ENCODE measurements around the gene STXBP4.

The STXBP4 gene

DNA sequence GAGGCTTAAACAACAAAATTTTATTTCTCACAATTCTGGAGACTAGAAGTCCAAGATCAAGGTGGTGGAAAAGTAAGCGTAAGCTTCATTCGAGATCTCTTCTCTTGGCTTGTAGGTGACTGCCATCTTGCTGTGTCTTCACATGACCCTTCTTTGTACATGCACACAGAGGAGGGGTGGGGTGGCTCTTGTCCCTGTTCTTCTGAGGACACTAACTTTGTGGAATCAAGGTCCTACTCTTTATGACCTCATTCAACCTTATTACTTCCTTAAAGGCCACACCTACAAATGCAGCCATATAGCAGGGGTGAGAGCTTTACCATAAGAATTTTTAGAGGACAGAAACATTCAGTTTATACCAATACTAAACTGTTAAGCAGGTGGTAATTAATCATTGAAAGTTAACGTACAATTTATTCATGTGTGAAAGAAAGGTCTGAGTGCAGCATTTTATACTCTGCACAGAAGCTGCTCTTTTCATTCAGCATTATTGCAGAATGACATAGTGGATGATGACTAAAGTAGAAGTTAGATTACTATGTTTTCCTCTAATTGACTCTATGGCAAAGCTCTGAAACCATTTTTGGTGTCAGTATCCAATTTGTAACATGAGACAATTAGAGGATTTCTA is 156.3 kb downstream of the STXBP4 start:
- no peak for DNase-seq

DNA sequence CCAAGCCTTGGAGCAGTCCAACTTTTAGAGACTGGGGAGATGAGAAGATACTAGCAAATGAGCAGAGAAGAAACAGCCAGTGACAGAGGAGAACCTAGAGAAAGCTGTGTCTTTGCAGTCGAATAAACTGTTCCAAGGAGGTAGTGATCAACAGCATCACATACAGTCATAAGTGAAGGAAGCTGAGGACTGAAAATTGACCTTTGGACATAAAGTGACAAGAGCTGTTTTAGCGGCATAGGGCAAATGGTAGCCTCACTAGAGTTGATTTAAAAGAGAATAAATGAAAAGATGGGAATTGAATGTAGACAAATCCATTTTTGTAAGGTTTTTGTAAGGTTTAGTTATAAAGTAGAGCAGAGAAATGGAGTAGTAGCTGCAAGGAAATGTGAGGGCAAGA is 165.0 kb downstream of the STXBP4 start:
- no peak for DNase-seq

DNA sequence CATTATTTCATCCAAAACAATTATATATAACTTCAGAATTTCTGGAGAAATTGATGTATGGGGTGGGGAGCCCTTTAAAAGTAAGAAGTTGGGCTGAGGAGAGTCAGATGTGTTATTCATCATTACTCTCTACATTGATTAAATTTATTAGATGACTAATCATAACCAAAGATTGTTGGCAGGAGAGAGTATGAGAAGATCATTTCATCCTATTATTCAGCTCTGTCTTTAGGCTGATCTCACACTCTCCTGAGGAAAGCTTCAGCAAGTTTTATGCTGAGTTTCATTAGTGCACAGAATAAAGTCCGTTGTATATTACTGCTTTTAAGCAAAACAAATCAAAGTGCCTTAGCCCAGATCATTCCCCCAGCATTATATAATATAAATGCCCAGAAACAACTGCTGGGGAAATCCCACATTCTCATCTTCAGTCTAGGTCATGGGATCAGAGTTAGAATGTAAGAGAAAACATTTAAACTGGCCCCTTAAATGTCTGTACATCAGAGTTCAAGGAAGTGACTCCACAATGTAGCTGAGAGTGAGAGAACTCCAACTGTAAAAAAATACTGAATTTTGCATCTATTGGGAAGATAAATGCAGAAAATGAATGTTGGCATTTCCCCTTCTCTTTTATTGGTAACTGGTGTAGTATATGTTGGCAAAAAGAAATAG is 166.1 kb downstream of the STXBP4 start:
- DNase-seq: no peak

DNA sequence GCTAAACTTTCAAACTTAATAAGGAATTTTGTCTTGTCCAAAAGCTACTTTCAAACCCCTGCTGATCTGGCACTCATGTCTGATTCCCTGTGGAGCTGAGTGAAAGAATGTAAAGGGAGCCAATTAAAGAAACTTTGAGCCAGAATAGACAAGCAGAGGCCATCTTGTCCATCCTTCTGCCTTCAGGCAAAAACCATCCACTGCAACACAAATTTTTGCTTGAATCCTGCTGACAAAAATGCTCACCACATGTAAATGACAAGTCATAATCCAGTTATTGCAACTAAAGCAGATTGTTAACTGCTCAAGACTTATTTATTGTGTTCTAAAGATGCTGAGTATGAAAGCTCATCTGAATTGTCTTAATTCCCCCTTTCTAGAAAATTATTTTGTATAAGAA is 172.2 kb downstream of the STXBP4 start:
- DNase-seq: no peak

DNA sequence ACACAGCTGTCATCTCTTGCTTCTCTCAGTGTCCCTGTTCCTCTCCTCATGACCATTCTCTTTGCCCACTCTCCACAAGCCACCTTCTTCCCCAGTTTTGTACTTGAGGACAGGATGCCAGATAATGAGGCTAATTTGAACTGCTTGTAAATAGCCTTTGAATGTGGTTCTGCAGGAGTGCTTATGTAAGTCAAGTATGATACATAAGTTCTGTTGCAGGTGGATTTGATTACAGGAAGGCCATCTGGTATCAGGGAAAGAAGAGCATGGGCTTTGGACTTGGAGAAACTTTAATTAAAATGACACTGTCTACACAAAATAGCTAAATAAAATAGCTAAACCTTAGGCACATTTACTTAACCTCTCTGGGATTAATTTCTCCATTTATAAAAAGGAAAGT is 176.0 kb downstream of the STXBP4 start:
- DNase-seq: no peak

DNA sequence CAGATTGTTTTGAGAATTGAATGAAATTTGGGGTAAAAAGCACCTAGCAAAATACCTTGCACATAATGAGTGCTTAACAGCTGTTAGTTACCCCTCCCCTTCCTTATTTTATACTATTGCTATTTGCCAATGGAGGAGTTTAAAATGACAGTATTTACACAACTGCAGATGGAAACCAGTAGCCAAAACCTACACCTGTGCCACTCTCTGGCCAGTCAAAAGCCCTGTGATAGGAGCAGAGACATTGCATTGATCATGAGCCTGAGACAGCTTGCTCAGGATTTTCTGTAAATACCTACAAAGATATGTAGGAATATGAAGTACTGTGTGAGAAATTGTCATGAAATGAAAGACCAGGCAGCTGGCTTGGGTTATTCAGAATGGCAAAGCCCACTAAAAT is 180.9 kb downstream of the STXBP4 start:
- DNase-seq: no peak

DNA sequence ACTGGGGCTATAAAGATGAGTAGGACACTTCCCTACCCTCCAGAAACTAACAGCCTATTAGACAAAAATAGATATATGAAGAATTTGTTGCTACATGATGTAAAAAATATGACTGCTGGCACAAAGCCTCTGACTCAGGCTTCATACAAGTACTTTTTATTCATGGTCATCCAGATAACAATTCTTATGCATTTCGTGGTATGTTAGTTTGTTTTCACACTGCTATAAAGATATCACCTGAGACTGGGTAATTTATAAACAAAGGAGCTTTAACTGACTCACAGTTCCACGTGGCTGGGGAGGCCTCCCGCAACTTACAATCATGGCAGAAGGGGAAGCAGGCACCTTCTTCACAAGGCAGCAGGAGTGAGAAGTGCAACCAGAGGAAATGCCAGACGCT is 183.7 kb downstream of the STXBP4 start:
- no peak for DNase-seq

DNA sequence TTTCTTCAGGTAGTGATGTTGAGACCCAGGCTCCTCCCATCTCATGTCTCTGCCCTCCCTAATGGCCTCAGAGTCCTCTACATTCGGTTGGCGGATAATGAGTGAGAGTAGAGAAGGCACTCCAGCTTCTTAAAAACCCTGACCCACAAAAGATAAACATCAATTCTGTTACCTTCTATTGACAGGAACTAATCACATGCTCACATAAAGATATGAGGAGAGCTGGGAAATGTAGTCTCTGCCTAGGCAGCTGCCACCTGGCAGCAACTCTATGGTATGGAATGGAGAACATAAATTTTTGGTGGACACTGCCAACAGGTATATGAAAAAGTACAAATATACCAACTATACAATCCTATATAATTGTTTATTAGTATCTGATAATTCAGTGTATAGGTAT is 185.5 kb downstream of the STXBP4 start:
- no peak for DNase-seq

DNA sequence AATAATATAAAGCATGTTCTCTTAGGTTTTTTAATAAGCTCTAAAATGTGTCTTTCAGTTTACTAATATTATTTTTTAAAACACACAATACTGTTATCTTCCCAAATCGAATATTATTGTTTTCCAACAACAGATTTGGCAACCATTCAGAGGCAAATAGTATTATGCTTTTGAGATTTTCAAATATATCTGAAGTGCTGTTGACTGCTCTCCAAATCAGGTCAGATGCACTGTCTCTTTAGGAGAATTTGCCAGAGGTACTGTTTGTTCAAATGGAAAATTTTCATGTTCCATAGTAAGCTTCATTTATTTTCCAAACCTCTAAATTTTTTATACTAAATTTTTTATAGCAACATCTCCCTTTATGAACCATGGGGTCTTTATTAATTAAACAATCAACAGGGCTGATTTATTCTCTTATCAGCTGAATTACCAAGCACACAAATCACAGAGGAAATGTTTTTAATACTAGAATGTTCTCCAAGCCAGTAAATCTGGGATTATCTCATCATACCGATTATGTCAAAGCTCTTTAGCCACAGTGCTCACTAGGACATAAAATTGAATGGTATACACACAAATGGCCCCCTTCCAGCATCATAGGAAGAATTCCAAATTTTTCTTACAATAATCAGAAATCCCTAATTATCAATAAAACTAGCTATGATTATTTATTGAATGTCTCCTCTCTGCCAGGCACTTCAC is 187.4 kb downstream of the STXBP4 start:
- DNase-seq: no peak

DNA sequence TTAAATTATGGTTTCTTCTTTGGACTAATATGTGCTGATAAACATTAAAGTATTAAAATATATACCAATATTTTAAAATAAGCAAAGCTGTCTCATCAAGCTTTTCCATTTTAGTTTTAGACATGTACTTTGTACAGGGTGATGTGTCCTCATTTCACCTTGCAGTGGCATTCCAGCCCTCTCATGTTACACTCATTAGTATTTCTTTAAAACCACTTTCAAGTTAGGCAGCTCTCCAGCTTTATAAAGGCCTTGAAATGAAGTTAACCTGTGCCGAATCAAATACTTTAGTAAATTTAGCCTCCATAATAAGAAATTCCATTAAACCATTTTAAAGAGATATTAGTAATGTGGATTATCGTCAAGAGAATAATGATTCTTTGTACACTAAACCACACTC is 188.6 kb downstream of the STXBP4 start:
- DNase-seq: no peak

DNA sequence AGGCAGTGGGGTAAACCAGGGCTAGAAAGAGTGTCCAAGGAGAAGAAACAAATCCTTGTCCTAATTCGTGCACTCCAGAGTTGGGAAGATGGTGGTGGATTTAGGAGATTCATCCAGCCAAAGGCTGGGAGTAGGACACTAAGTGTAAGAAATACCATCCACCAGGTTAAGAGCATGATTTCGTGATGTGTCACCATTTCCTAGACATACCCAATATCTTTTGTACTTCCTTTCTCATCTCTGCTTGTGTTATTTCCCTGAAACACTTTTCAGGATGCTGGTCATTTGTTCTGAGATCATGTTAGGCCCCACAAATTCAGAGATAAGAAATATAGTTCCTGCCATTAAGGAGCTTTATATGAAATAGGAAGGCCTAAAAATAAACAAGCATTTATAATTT is 189.9 kb downstream of the STXBP4 start:
- DNase-seq: no peak

DNA sequence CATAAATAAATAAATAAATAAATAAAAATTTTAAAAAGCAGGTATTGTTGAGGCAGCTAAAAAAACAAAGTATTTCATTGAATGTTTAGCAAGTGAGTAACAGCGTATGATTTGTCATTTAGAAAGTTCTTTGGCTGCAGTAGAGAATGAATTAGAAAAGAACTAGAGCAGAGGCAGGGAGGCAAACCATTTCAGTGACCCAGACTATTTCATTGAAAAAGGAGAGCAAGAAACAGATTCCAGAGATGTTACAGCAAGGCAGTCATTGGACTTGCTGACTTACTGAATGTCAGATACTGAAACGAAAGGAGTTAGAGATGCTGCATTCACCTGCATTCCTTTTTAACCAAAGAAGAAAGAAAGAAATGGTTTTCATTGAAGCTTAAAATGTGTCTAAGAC is 190.7 kb downstream of the STXBP4 start:
- DNase-seq: no peak

DNA sequence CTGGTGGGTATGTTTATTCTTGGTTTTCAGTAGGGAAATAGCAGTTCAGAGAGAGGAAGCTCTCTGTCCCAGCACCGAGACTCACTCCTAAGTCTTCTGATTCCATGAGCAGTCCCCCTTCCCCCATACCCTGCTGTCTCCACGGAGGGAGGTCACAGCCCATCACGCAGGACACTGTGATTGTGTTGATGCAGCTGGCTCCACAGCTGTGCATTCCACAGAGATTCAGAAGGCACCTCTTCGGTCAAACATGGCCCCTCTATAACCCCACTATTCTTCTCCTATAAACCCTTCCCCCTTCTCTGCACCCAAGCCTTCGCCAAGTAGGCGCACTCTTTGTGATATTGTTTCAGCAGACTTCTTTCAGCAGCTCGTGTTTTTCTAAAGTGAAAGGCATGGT is 191.9 kb downstream of the STXBP4 start:
- no peak for DNase-seq

DNA sequence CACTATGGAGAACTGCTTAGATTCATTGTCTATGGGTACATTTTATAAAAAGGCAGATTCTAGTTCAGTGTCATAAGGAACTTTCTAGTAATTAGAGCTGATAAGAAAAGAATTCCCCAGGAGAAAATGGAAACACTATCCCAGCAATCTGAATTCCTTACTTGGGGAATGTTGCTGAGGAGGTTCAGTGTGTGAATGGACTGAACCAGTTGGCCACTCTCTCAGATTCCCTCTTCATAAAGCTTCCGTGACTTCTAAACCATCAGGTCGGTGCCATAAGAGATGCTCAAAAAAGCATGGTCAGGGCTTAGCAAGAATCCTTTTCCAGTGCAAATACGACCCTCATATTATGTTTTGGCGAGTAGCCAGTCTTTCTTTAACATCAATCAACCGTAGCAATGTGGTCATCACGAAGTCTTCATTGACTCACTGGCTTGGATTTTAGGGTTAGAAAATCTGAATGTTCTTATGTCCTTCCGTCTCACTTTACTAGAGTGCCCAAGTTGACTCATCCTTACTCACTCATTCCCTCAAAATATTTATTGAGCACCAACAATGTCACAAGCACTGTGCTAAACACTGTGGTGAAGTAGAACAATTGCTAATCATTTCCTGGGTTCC is 193.5 kb downstream of the STXBP4 start:
- DNase-seq: no peak

DNA sequence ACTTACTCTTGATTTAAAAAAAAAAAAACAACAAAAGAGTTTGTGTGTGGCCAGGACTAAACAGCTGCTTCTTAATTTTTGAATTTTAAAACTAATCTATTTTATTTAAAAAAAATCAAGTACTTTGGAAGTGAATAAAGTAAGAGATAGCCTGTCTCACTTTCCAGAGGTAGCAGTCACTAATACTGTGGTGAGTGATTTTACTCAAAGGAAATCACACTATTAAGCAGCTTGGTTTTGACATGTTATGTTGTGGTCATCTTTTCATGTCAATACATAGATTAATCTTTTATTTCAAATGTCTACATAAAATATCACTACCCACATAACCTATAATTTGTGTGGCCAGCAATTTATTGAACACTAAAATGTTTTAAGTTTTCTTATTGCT is 194.0 kb downstream of the STXBP4 start:
- no peak for DNase-seq

DNA sequence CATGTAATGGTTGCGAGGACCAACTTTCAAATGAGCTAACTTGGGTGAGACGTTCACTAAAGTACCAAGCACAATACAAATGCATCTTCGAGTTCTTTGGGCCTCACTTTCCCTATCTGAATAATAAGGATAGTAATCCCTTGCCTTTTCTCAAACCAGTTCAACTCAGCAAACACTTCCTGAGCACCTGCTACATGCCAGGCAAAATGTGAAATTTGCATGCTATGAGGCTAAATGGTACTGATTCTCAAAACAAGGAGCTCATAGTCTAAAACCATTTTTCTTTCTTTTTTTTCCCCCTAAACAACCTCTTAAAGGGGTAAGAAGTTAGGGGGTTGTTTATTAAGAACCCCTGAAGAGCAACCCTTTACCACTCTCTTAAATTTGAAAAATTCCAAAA is 194.8 kb downstream of the STXBP4 start:
- no peak for DNase-seq

DNA sequence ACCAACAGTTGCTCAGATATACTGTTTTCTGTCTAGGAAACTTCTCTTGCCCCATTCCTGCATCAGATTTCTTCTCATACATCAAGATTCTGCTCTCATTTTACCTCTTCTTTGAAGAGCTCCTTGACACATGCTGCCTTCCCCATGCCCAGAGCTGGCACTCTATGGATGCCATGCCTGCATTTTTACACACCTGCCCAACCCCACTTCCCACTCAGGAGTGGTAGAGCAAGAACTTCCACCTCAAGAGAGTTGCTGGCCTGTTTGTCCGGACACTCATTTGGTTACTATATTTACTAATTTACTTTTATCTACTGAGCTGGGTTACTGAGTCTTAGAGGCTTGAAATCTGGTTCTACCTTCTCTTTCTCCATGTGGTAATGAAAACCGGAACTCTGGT is 197.9 kb downstream of the STXBP4 start:
- no peak for DNase-seq

DNA sequence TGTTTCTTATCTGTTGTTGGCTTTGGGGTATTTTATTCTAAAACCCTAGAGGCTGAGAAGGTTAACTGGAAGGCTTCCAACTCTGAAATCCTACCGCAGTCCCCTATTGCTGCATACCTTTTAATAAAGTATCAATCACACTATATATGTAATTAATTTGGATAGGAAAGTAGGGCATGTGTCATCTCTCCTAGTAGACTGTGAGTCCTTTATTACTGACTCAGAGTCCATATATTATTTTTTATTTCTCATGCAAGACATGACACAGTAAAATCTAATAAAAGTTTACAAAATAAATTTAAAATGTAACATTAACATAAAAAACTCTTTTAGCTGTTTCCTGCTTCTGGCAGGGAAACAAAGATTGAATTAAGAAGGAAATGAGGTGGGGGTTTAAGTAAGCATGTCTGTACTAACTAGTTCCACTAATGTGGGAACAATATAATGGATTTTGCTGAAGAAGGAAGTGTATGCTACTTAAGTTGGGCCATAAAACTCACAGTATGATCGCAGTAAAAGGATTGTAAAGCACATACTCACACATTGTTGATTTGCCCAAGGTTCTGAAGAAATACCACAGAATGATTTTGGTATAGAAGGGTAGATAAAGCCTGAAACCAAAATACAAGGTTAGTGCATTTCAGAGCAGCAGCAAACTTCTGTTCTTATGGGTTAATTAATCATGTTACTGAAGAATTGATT is 198.6 kb downstream of the STXBP4 start:
- no peak for DNase-seq

DNA sequence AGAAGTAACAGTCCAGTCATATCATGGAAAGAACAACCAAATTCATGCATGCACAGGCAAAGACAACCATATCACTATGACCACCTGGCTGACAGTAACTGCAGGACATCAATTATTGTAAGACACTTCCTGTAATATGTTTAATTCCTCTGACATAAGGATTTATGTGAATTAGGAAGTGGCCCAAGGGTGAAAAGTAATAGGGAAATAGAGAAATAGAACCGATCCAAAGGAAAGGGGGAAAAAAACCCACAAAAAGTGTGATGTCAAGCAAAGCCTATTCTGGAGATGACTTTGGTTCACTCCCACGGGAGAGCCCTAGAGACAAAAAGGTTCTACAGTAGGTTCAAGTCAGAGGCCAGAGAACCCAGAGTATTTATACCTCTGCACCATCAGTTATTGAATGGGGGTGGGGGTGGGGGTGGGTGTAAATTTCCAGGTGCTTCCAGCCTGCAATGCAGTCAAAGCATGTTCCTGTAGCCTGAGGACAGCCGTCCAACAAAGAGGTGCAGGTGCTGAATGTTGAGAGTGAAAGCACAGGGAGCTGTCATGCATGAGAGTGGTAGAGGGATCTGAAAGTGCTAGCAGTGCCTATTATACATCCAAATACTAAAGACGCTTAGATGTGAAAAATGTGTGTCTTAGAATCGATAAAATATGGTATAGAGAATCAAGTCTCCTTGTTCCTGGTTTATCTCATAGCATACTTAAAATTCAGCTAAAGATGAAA is 200.6 kb downstream of the STXBP4 start:
- DNase-seq: no peak

DNA sequence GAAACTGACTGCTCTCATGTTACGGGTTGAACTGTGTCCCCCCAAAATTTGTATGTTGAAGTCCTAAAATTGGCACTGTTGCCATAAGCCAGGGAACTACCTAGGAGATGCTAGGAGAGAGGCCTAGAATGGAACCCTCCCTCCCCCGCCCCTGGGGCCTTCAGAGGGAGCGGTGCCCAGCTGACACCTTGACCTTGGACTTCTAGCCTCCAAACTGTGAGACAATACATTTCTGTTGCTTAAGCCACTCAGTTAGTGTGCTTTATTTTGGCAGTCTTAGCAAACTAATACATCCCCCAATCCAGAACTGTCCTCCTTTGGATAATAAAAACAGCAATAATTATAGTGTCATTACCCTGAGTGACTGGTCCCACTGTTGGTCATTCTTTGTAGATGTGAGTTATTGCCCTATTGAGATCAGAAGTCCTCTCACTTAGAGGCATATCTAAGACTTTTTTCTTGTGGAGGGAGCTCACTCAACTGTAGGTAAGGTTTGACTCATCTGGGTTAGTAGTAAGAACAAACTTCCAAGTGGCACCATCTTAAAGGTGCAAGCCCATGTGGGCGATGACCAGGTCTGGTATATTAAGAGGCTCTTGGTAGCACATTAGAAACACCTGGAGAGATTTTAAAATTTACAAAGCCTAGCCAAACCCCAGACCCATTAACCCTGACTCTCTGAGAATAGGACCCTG is 203.2 kb downstream of the STXBP4 start:
- no peak for DNase-seq

DNA sequence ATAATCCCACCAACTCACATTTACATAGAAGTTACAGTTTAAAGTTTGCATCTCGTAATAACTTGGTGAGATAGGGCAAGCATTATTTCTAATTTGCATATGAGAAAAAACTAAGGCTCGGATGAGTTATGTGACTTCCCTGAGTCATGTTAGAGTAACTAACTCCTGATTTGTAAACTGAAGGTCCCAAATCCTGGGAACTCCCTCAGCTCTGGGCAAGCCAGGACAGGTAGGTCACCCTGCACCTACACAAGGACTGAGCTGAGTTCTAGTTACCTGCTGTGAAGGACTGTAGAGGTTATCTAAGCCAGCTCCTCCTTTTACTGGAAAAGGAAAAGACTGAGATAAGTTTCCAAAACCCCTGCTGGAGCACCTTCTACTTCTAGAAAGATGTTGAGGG is 204.0 kb downstream of the STXBP4 start:
- no peak for DNase-seq

DNA sequence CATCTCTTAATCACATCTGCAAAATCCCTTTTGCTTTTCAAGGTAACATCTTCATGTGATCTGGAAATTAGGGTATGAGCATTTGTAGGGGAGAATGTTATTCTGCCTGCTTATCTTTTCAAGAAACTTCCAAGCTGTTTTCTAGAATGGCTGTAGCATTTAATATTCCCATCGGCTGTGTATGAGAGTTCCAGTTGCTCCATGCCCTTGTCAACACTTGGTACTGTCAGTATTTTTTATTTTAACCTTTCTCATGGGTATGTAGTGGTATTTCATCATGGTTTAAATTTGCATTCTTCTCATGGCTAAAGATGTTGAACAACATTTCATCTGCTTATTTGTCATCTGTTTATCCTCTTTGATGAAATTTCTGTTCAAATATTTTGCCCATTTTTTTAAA is 205.6 kb downstream of the STXBP4 start:
- no peak for DNase-seq
